Spleen (tissue), 7 donors: ENCODE measurements around the gene MBD3L2B.

Experiments used
- POLR2A ChIP-seq, 3 donors: fragments of 450-650 bp; IDR thresholded peaks; one replicate each; pipeline ENCODE4 v1.5.1; 2017; ENCODE audit warnings: antibody characterized with exemption in 3 of 3, mild to moderate bottlenecking in 1 of 3
- POLR2AphosphoS5 ChIP-seq, 3 donors: sonication (generic); formaldehyde crosslinking; IDR thresholded peaks; one replicate each; pipeline ENCODE4 v1.5.1; 2017; ENCODE audit warnings: antibody characterized with exemption in 3 of 3
- TF ChIP-seq, protein P1 (sequence below), 11 experiments: fragments of 200-600 bp in 7 of 11; fragments of 450-650 bp in 4 of 11; sonication (generic) in 4 of 11; IDR thresholded peaks in 8 of 11; conservative IDR thresholded peaks in 3 of 11; 1 replicate in 7 of 11; 2 replicates in 4 of 11; pipeline versions ENCODE4 v1.4.0 to v1.8.0; 2016 to 2021; ENCODE audit warnings: antibody characterized with exemption in 11 of 11, inconsistent platforms in 4 of 11, mild to moderate bottlenecking in 1 of 11
- donor health status: DM: no; HTN: no; CAD: no; lungs with moderate emphysema.
- donor health status: DM: no; HTN: no; CAD: no.
- donor health status: DM: no; HTN: no; CAD: no.

GRCh38 chr19:6997679-6998445, 23.4 kb downstream of the MBD3L2B start:
- TF ChIP-seq, protein P1, sequence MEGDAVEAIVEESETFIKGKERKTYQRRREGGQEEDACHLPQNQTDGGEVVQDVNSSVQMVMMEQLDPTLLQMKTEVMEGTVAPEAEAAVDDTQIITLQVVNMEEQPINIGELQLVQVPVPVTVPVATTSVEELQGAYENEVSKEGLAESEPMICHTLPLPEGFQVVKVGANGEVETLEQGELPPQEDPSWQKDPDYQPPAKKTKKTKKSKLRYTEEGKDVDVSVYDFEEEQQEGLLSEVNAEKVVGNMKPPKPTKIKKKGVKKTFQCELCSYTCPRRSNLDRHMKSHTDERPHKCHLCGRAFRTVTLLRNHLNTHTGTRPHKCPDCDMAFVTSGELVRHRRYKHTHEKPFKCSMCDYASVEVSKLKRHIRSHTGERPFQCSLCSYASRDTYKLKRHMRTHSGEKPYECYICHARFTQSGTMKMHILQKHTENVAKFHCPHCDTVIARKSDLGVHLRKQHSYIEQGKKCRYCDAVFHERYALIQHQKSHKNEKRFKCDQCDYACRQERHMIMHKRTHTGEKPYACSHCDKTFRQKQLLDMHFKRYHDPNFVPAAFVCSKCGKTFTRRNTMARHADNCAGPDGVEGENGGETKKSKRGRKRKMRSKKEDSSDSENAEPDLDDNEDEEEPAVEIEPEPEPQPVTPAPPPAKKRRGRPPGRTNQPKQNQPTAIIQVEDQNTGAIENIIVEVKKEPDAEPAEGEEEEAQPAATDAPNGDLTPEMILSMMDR (IDR thresholded peaks at IDR 0.05 in 8 of 11, conservative IDR thresholded peaks at IDR 0.05 in 3 of 11), result no peak
- TF ChIP-seq POLR2A (IDR thresholded peaks at IDR 0.05) (no peak), POLR2AphosphoS5 (IDR thresholded peaks at IDR 0.05) (peak in 1 of 3 donors; percentile 61)
